CD4-positive, alpha-beta memory T cell (primary cell): ENCODE data around the gene SYCN. TPM values are rescaled to one million over a fixed set of nuclear protein-coding genes. Genes with fewer than 3 reads are reported as not detected.

Source experiments
- CTCF ChIA-PET: fragments of 350-600 bp; sonication (Branson Sonifier 250); formaldehyde crosslinking; loops from one replicate; lab custom pipeline; 2021; ENCODE audit warnings: inconsistent platforms; ENCODE audit not compliant: partially characterized antibody; lab: Charles Lee
- POLR2A ChIA-PET: fragments of 350-600 bp; sonication (Branson Sonifier 250); formaldehyde crosslinking; loops from one replicate; lab custom pipeline; 2021; ENCODE audit not compliant: partially characterized antibody; lab: Charles Lee
- DNase-seq, 5 donors: peaks; one replicate each; pipeline versions ENCODE4 v3.0.0 to v3.0.0-alpha.2; 2020 to 2022; ENCODE audit warnings: mixed read lengths in 1 of 5
- H3K27ac ChIP-seq: one replicate; pipeline ENCODE4 v1.7.0; 2013; ENCODE audit warnings: low read depth, low read length
- H3K27me3 ChIP-seq: 2 replicates; pipeline ENCODE4 v1.7.0; 2013; ENCODE audit warnings: mild to moderate bottlenecking, low read length, moderate library complexity; ENCODE audit not compliant: insufficient read depth
- H3K36me3 ChIP-seq: 2 replicates; pipeline ENCODE4 v1.7.0; 2013; ENCODE audit warnings: mild to moderate bottlenecking, low read length, moderate library complexity; ENCODE audit not compliant: insufficient read depth
- H3K4me1 ChIP-seq: 2 replicates; pipeline ENCODE4 v1.7.0; 2013; ENCODE audit warnings: mild to moderate bottlenecking, low read length, moderate library complexity; ENCODE audit not compliant: insufficient read depth
- H3K4me3 ChIP-seq, 2 donors: one replicate each; pipeline ENCODE4 v1.7.0; 2013; ENCODE audit warnings: low read length in 2 of 2, mild to moderate bottlenecking in 1 of 2
- H3K9me3 ChIP-seq, 2 donors: one replicate each; pipeline ENCODE4 v1.7.0; 2013; ENCODE audit warnings: low read length in 2 of 2, control low read depth in 1 of 2; ENCODE audit not compliant: control insufficient read depth in 1 of 2
- H3K27ac Mint-ChIP-seq, 7 donors: one replicate each; pipeline ENCODE4 v1.8.0; 2020 to 2021; ENCODE audit warnings: mixed read lengths in 7 of 7, mild to moderate bottlenecking in 6 of 7, inconsistent platforms in 3 of 7, moderate library complexity in 3 of 7
- H3K27me3 Mint-ChIP-seq, 2 donors: one replicate each; pipeline ENCODE4 v1.8.0; 2020 to 2021; ENCODE audit warnings: mixed read lengths in 2 of 2
- H3K36me3 Mint-ChIP-seq, 2 donors: one replicate each; pipeline ENCODE4 v1.8.0; 2020 to 2021; ENCODE audit warnings: mixed read lengths in 2 of 2, inconsistent platforms in 1 of 2, mild to moderate bottlenecking in 1 of 2
- H3K4me1 Mint-ChIP-seq, 4 donors: one replicate each; pipeline ENCODE4 v1.8.0; 2020 to 2021; ENCODE audit warnings: mixed read lengths in 4 of 4, mild to moderate bottlenecking in 1 of 4
- H3K4me3 Mint-ChIP-seq, 8 donors: one replicate each; pipeline ENCODE4 v1.8.0; 2020 to 2021; ENCODE audit warnings: mixed read lengths in 8 of 8, mild to moderate bottlenecking in 7 of 8, moderate library complexity in 6 of 8, inconsistent platforms in 3 of 8
- H3K9me3 Mint-ChIP-seq, 8 donors: one replicate each; pipeline ENCODE4 v1.8.0; 2020 to 2021; ENCODE audit warnings: mixed read lengths in 8 of 8, mild to moderate bottlenecking in 5 of 8, inconsistent platforms in 3 of 8, moderate library complexity in 1 of 8
- intact Hi-C: fragments of 100-400 bp; cut with micrococcal nuclease; formaldehyde crosslinking; loops from one replicate; pipeline ENCODE4 v1.15.1; 2023
- polyA plus RNA-seq, 2 donors: library from polyadenylated mRNA; unstranded; fragments of 300-500 nt; fragmentation: Illumina TruSeq; gene quantifications; one replicate each; pipeline ENCODE4 v1.2.3, GENCODE V29; 2021
- total RNA-seq, 2 experiments: library from RNA; stranded (reverse); gene quantifications; one replicate each; pipeline ENCODE4 v1.2.3, GENCODE V29; 2021

SYCN gene
- total and polyA plus RNA-seq, 4 experiments from 2014 or later, result not detected

DNA sequence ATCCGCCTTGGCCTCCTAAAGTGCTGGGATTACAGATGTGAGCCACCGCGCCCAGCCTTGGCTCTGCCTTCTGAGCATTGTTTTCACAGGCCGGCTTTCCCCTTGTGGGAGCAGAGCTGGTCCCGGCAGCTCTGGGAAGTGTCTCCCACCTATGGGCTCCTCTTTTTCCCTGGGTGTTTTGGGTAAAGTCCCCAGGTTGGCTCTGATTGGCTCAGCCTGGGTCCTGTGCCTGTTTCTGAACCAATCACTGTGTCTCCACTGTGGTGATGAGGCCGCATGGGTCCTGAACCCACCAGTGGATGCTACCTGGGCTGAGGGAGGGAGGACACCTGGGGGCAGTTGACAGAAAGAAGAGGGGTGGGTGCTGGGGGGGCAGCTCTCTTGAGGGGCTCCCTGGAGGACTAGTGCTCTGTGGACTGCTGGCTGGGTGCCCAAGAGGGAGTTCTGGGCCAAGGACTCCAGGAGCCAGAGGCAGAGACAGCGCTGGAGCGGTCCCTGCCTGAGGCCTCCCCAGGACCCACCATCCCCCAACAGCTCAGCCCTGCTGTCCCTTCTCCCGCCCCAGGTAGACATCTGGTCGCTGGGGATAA, 26.9 kb downstream of the SYCN start:
- no peak for DNase-seq
- POLR2A ChIA-PET, result no interaction called here
- Mint-ChIP-seq H3K36me3 (peaks cover 5 to 20% of the 10 kb centered on the region in 2 donors), H3K9me3 (no peaks in the 10 kb centered on the region), H3K27ac (no peak overlapping the region), H3K4me1 (no peaks in the 10 kb centered on the region), H3K27me3 (no peaks in the 10 kb centered on the region), H3K4me3 (no peak overlapping the region)
- no peak overlapping the region for H3K4me3 ChIP-seq
- H3K9me3 ChIP-seq, result no peaks in the 10 kb centered on the region
- intact Hi-C loops, result no loop called here
- no peaks in the 10 kb centered on the region for H3K27me3 ChIP-seq
- no peak overlapping the region for H3K27ac ChIP-seq
- CTCF ChIA-PET, result interaction anchor here (0.7 kb wide), 1 partner anchor 125 kb away, joined by 3 read pairs; no protein-coding TSS in a partner anchor
- H3K4me1 ChIP-seq, result no peaks in the 10 kb centered on the region
- no peaks in the 10 kb centered on the region for H3K36me3 ChIP-seq

DNA sequence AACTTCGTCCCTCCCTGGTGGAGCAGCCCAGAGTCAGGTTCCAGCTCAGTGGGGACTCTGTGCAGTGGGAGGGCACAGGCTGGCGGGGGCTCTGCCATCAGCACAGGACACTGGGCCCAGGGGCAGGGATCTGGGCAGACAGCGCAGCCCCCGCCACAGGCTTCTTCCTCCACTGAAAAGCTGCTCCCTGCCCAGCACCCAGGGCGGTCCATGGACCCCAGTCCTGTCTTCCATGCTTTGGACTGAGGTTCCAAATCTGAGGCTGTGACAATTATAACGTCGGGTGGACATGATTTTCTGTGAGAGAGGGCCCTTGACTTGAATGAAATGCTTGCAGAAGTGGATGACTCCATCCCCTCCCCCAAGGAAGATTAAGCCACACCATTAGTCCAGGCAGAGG, 28.5 kb downstream of the SYCN start:
- Histone ChIP-seq H3K9me3 (no peaks in the 10 kb centered on the region), H3K27ac (no peak overlapping the region), H3K27me3 (no peaks in the 10 kb centered on the region), H3K4me1 (no peaks in the 10 kb centered on the region), H3K4me3 (no peak overlapping the region), H3K36me3 (no peaks in the 10 kb centered on the region)
- ChIA-PET POLR2A (no interaction called here), CTCF (no interaction called here)
- intact Hi-C loops, result no loop called here
- Mint-ChIP-seq H3K27ac (peak overlapping the region in 1 of 7 donors; percentile 67), H3K4me3 (no peak overlapping the region), H3K9me3 (no peaks in the 10 kb centered on the region), H3K4me1 (no peaks in the 10 kb centered on the region), H3K36me3 (peaks cover 5 to 21% of the 10 kb centered on the region in 2 donors), H3K27me3 (no peaks in the 10 kb centered on the region)
- no peak for DNase-seq

DNA sequence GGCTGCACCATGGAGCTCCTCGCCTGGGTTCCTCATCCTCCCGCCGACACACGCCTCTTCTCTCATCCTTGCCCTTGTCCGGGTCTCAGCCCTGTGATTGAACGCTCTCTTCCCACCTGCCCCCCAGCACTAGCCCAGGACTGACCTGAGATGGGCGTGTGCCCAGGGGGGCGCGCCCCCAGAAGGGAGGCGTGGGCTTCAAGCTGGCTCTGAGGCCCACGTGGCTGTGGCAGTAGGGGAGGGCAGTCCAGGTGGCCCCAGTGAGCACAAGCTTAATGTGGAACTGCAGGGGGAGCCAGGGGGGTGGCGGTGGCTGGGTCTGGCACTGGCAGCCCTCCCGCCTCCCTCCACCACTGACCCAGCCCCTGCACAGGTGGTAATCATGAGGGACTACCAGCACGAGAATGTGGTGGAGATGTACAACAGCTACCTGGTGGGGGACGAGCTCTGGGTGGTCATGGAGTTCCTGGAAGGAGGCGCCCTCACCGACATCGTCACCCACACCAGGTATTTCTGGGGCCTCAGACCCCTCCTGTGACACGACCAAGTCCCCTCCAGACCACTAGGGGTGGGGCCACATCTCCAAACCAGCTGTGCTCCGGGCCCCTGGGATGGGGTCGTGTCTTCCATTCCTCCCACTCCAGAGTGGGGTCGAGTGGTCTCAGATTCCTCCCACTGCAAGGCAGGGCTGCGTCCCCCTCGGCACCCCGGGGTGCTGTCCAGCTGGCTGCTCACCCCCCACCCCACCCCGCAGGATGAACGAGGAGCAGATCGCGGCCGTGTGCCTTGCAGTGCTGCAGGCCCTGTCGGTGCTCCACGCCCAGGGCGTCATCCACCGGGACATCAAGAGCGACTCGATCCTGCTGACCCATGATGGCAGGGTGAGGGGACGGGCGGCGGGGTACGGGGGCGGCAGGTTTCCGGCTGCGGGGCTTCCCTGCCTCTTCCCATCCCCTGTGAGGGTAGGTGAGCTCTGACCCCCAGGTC, 29.2 kb downstream of the SYCN start:
- H3K4me1 Mint-ChIP-seq, result no peaks in the 10 kb centered on the region
- H3K4me1 ChIP-seq, result no peaks in the 10 kb centered on the region
- H3K36me3 ChIP-seq, result no peaks in the 10 kb centered on the region
- H3K27me3 ChIP-seq, result no peaks in the 10 kb centered on the region
- H3K4me3 Mint-ChIP-seq, result no peak overlapping the region
- H3K36me3 Mint-ChIP-seq, result peaks cover 5 to 21% of the 10 kb centered on the region in 2 donors
- no peaks in the 10 kb centered on the region for H3K9me3 ChIP-seq
- no peak overlapping the region for H3K4me3 ChIP-seq
- no peaks in the 10 kb centered on the region for H3K9me3 Mint-ChIP-seq
- intact Hi-C loops, result no loop called here
- no peak overlapping the region for H3K27ac ChIP-seq
- CTCF ChIA-PET, result no interaction called here
- no peaks in the 10 kb centered on the region for H3K27me3 Mint-ChIP-seq
- POLR2A ChIA-PET, result no interaction called here
- DNase-seq, result no peak
- H3K27ac Mint-ChIP-seq, result no peak overlapping the region

DNA sequence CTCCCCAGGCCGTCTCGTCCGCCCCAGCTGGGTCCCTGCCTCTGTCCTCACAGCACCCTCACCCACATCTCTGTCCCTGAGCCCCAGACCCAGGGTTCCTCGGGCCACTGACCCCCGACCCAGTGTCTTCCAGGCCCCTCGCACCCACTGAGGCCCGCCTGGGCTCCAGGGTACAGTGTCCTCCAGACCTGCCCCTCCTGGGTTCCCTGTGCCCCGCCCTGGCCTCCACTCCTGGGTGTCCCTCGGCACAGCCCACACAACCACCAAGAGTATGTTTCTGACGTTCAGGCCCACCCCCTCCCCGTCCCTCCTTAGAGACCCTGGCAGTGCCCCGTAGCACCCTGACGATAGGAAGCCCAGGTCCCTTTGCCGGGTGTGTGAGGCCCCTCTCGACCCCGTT, 29.9 kb downstream of the SYCN start:
- intact Hi-C loops, result no loop called here
- CTCF ChIA-PET, result no interaction called here
- Mint-ChIP-seq H3K27me3 (no peaks in the 10 kb centered on the region), H3K27ac (no peak overlapping the region), H3K36me3 (peaks cover 5 to 22% of the 10 kb centered on the region in 2 donors), H3K4me3 (no peak overlapping the region), H3K9me3 (no peaks in the 10 kb centered on the region), H3K4me1 (no peaks in the 10 kb centered on the region)
- Histone ChIP-seq H3K27ac (no peak overlapping the region), H3K9me3 (no peaks in the 10 kb centered on the region), H3K4me1 (no peaks in the 10 kb centered on the region), H3K36me3 (no peaks in the 10 kb centered on the region), H3K27me3 (no peaks in the 10 kb centered on the region), H3K4me3 (no peak overlapping the region)
- DNase-seq, result no peak
- POLR2A ChIA-PET, result no interaction called here

DNA sequence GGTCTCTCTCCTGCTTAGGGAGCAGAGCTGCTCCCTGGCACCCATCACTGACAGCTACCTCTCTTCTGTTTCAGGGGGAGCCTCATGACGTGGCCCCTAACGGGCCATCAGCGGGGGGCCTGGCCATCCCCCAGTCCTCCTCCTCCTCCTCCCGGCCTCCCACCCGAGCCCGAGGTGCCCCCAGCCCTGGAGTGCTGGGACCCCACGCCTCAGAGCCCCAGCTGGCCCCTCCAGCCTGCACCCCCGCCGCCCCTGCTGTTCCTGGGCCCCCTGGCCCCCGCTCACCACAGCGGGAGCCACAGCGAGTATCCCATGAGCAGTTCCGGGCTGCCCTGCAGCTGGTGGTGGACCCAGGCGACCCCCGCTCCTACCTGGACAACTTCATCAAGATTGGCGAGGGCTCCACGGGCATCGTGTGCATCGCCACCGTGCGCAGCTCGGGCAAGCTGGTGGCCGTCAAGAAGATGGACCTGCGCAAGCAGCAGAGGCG, 30.5 kb downstream of the SYCN start:
- Mint-ChIP-seq H3K4me1 (no peaks in the 10 kb centered on the region), H3K4me3 (no peak overlapping the region), H3K9me3 (no peaks in the 10 kb centered on the region), H3K27ac (peak overlapping the region in 1 of 7 donors; percentile 72), H3K27me3 (no peaks in the 10 kb centered on the region), H3K36me3 (peaks cover 9 to 24% of the 10 kb centered on the region in 2 donors)
- H3K4me3 ChIP-seq, result no peak overlapping the region
- ChIA-PET CTCF (no interaction called here), POLR2A (no interaction called here)
- no peaks in the 10 kb centered on the region for H3K27me3 ChIP-seq
- no peak for DNase-seq
- H3K4me1 ChIP-seq, result no peaks in the 10 kb centered on the region
- intact Hi-C loops, result no loop called here
- no peak overlapping the region for H3K27ac ChIP-seq
- no peaks in the 10 kb centered on the region for H3K36me3 ChIP-seq
- H3K9me3 ChIP-seq, result no peaks in the 10 kb centered on the region

DNA sequence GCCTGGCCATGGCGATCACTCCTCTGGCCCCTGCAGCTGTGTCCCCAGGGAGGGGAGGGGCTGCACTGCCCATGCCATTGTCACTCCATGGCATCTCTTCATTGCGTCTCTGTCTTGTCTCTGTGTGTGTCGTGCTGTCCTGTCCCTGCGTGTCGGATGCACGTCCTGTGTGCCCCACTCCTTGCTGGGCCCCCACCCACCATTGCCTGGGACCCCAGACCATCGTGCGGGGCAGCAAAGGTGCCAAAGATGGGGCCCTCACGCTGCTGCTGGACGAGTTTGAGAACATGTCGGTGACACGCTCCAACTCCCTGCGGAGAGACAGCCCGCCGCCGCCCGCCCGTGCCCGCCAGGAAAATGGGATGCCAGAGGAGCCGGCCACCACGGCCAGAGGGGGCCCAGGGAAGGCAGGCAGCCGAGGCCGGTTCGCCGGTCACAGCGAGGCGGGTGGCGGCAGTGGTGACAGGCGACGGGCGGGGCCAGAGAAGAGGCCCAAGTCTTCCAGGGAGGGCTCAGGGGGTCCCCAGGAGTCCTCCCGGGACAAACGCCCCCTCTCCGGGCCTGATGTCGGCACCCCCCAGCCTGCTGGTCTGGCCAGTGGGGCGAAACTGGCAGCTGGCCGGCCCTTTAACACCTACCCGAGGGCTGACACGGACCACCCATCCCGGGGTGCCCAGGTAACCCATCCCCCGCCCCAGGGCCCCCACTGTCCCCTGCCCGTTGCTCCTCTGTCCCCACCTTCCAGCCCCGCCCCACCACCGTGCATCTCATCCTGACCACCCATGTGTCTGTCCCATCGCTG, 31.2 kb downstream of the SYCN start:
- Histone ChIP-seq H3K27me3 (no peaks in the 10 kb centered on the region), H3K27ac (no peak overlapping the region), H3K4me3 (no peak overlapping the region), H3K9me3 (no peaks in the 10 kb centered on the region), H3K4me1 (no peaks in the 10 kb centered on the region), H3K36me3 (no peaks in the 10 kb centered on the region)
- no peak overlapping the region for H3K4me3 Mint-ChIP-seq
- H3K36me3 Mint-ChIP-seq, result peaks cover 9 to 21% of the 10 kb centered on the region in 2 donors
- ChIA-PET CTCF (no interaction called here), POLR2A (no interaction called here)
- no peaks in the 10 kb centered on the region for H3K27me3 Mint-ChIP-seq
- H3K4me1 Mint-ChIP-seq, result no peaks in the 10 kb centered on the region
- intact Hi-C loops, result no loop called here
- no peaks in the 10 kb centered on the region for H3K9me3 Mint-ChIP-seq
- no peak for DNase-seq
- peak overlapping the region in 1 of 7 donors; percentile 72 for H3K27ac Mint-ChIP-seq
